Activated gamma-delta T cell (primary cell): ENCODE results near the gene OPTC.

ENCODE experiments used
- DNase-seq: peaks from one replicate; lab custom pipeline; 2025; lab: John Stamatoyannopoulos, UW

Gene OPTC

GRCh38 chr1:203491664-203492063 lies 2.3 kb upstream of the OPTC start:
- DNase-seq, result no peak

- no peak for DNase-seq
These were observed 1.7 kb upstream of the OPTC start for GRCh38 chr1:203492082-203492747.

- DNase-seq, result no peak
These were observed 1.2 kb upstream of the OPTC start for GRCh38 chr1:203492748-203493130.

GRCh38 chr1:203495845-203496244 lies 1.9 kb downstream of the OPTC start:
- DNase-seq, result no peak

GRCh38 chr1:203497269-203497777 lies 3.4 kb downstream of the OPTC start:
- no peak for DNase-seq

GRCh38 chr1:203499643-203500278 lies 5.8 kb downstream of the OPTC start:
- no peak for DNase-seq

- DNase-seq, result no peak
These were observed 6.3 kb downstream of the OPTC start for GRCh38 chr1:203500279-203500678.

- no peak for DNase-seq
These were observed 9.9 kb downstream of the OPTC start for GRCh38 chr1:203503836-203504235.

- DNase-seq, result no peak
These were observed 10.7 kb downstream of the OPTC start for GRCh38 chr1:203504400-203505250.

GRCh38 chr1:203505526-203506204 lies 11.7 kb downstream of the OPTC start:
- DNase-seq, result no peak

GRCh38 chr1:203506858-203507626 lies 13.1 kb downstream of the OPTC start:
- no peak for DNase-seq

- no peak for DNase-seq
These were observed 13.8 kb downstream of the OPTC start for GRCh38 chr1:203507759-203508158.

- no peak for DNase-seq
These were observed 14.6 kb downstream of the OPTC start for GRCh38 chr1:203508463-203509073.

- DNase-seq, result no peak
These were observed 15.2 kb downstream of the OPTC start for GRCh38 chr1:203509135-203509534.

- no peak for DNase-seq
These were observed 17.6 kb downstream of the OPTC start for GRCh38 chr1:203511513-203511912.

- no peak for DNase-seq
These were observed 18.0 kb downstream of the OPTC start for GRCh38 chr1:203511930-203512329.

- DNase-seq, result no peak
These were observed 18.5 kb downstream of the OPTC start for GRCh38 chr1:203512517-203512847.

- DNase-seq, result no peak
These were observed 19.1 kb downstream of the OPTC start for GRCh38 chr1:203512848-203513584.

GRCh38 chr1:203513585-203514031 lies 19.7 kb downstream of the OPTC start:
- DNase-seq, result no peak

- no peak for DNase-seq
These were observed 22.2 kb downstream of the OPTC start for GRCh38 chr1:203516184-203516583.
